GM12875 (cell line): ENCODE results near the gene FLRT1.

Experiments
- H3K4me3 ChIP-seq: one replicate; pipeline ENCODE4 v1.5.1; 2011; ENCODE audit warnings: low read depth, low read length, control low read depth
- TF ChIP-seq, protein P1 (sequence below): IDR thresholded peaks from 2 replicates; pipeline ENCODE4 v1.5.1; 2011; ENCODE audit warnings: low read depth, mild to moderate bottlenecking, control low read depth, inconsistent platforms, low read length, moderate library complexity, borderline replicate concordance; ENCODE audit not compliant: insufficient read depth

Gene FLRT1

DNA sequence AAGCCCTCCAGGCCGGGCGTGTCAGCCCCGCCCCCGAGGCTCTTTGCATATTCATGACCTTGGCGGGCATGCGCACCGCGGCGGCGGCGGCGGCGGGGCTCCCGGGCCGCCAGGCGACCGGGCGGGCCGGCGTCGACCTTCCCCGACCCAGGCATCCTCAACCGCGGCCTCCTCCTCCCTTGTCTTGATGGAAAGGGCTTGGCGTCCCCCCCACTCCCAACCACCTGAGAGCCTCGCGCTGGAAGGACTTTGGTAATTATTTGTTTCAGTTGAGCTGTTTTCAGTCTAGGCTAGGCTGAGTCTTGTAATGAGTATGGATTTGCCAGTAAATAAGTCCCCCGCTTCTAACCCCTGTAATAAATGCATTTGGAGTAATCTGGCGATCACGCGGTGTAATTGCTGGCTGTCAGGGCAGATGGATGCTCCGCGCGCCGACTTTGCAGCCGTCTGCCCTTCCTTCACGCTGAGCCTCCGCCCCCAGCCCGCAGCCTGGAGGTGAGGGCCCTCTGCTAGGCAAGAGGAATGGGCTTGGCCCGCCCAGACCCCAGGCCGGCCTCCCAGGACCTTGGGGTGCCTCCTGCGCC lies 25.2 kb downstream of the FLRT1 start:
- TF ChIP-seq, protein P1, sequence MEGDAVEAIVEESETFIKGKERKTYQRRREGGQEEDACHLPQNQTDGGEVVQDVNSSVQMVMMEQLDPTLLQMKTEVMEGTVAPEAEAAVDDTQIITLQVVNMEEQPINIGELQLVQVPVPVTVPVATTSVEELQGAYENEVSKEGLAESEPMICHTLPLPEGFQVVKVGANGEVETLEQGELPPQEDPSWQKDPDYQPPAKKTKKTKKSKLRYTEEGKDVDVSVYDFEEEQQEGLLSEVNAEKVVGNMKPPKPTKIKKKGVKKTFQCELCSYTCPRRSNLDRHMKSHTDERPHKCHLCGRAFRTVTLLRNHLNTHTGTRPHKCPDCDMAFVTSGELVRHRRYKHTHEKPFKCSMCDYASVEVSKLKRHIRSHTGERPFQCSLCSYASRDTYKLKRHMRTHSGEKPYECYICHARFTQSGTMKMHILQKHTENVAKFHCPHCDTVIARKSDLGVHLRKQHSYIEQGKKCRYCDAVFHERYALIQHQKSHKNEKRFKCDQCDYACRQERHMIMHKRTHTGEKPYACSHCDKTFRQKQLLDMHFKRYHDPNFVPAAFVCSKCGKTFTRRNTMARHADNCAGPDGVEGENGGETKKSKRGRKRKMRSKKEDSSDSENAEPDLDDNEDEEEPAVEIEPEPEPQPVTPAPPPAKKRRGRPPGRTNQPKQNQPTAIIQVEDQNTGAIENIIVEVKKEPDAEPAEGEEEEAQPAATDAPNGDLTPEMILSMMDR, result no peak
- H3K4me3 ChIP-seq, result peak overlapping the region; percentile 29

DNA sequence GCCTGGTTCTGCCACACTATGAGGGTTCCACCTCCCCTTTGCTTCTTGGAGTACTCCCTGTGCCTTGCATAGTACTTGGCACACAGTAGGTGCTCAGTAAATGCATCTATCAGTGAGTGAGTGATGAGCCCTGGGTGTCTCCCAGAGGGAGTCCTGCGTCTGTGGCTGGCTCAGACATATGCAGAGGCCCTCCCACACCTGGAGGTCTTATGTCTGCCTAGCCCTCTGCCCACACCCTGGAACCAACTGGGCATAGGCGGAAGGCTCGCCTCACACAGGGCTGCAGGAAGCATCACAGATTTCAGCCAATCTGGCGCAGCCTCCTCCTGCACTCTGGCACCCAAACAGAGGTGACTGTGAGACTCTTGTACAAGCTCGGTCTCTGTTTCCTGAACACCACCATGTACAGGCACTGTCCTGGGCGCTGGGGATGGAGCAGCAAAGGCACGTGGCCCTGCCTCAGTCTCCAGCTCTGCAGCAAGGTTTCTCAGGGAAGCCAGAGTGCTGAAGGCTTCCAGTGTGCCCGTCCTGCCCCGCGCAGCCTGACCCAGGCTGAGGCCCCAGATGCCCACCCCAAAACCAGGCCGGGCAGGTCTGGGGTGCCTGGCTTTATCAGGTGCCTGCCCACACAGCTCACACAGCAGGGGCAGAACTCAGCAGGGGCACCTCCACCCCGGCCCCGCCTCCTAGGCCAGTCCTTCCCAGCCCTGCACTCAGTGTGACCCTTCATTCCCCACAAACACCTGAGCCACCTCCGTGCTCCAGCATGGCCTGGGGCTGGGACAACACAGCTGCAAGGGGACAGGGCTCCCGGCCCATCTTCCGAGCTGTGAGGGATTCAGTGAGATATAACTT lies 26.7 kb downstream of the FLRT1 start:
- no peak overlapping the region for H3K4me3 ChIP-seq
- TF ChIP-seq, protein P1, result no peak

GRCh38 chr11:64063777-64064176 lies 28.0 kb downstream of the FLRT1 start:
- no peak overlapping the region for H3K4me3 ChIP-seq
- TF ChIP-seq, protein P1, result no peak

GRCh38 chr11:64064374-64065140 lies 28.8 kb downstream of the FLRT1 start:
- H3K4me3 ChIP-seq, result no peak overlapping the region
- TF ChIP-seq, protein P1, result no peak

DNA sequence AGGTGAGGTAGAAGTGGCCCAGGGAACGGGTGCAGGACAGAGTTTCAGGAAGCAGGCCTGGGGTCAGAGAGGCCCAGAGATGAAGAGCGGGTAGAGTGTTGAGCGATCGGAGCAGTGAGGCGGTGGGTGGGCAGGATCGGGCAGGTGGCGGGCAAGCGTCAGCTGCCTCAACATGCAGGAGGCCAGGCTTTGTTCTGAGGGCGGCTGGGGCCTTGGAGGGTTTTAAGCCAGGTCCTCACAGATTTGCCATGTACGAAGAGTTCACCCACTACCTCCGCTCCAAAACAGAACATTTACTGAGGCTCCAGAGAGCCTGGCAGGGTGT lies 29.4 kb downstream of the FLRT1 start:
- no peak overlapping the region for H3K4me3 ChIP-seq
- TF ChIP-seq, protein P1, result no peak

DNA sequence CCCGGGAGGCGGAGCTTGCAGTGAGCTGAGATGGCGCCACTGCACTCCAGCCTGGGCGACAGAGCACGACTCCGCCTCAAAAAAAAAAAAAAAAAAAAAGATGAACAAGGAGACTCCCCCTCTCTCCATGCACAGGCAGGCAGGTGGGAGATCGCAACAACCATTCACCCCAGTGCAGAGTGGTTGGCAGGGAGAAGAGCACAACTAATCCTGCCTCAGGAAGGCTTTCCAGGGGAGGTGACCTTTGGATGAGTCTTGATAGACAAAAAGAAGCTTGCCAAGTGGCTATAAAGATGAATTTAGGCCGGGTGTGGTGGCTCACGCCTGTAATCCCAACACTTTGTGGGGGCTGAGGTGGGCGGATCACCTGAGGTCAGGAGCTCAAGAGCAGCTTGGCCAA lies 30.0 kb downstream of the FLRT1 start:
- TF ChIP-seq, protein P1, result no peak
- H3K4me3 ChIP-seq, result no peak overlapping the region
